HG02884 (cell line): Measurements from ENCODE around the gene C2CD4B.

Experiments
- ATAC-seq: cut with Tn5 transposase; IDR thresholded peaks from one replicate; pipeline ENCODE4 v1.9.1; 2021; ENCODE audit warnings: mild to moderate bottlenecking, moderate library complexity; ENCODE audit not compliant: unreplicated experiment

Gene C2CD4B

GRCh38 chr15:62149729-62150128 lies 15.4 kb downstream of the C2CD4B start:
- ATAC-seq = no peak

- no peak for ATAC-seq
Measured at GRCh38 chr15:62147551-62147950, 17.5 kb downstream of the C2CD4B start.

GRCh38 chr15:62147149-62147548 lies 17.9 kb downstream of the C2CD4B start:
- no peak for ATAC-seq

GRCh38 chr15:62145015-62145735 lies 19.9 kb downstream of the C2CD4B start:
- no peak for ATAC-seq

- no peak for ATAC-seq
Measured at GRCh38 chr15:62142736-62143135, 22.3 kb downstream of the C2CD4B start.

GRCh38 chr15:62141643-62142588 lies 23.2 kb downstream of the C2CD4B start:
- no peak for ATAC-seq

GRCh38 chr15:62141200-62141599 lies 23.9 kb downstream of the C2CD4B start:
- no peak for ATAC-seq

- no peak for ATAC-seq
Measured at GRCh38 chr15:62138124-62138523, 27.0 kb downstream of the C2CD4B start.

GRCh38 chr15:62136911-62137865 lies 27.9 kb downstream of the C2CD4B start:
- ATAC-seq = no peak

- ATAC-seq = no peak
Measured at GRCh38 chr15:62135532-62136134, 29.5 kb downstream of the C2CD4B start.

GRCh38 chr15:62133141-62133540 lies 31.9 kb downstream of the C2CD4B start:
- ATAC-seq = no peak

GRCh38 chr15:62128916-62129315 lies 36.2 kb downstream of the C2CD4B start:
- ATAC-seq = no peak

GRCh38 chr15:62126364-62126763 lies 38.7 kb downstream of the C2CD4B start:
- ATAC-seq = no peak

GRCh38 chr15:62125773-62126172 lies 39.3 kb downstream of the C2CD4B start:
- no peak for ATAC-seq

GRCh38 chr15:62124973-62125303 lies 40.1 kb downstream of the C2CD4B start:
- no peak for ATAC-seq

- no peak for ATAC-seq
Measured at GRCh38 chr15:62124176-62124972, 40.7 kb downstream of the C2CD4B start.

GRCh38 chr15:62122249-62122648 lies 42.8 kb downstream of the C2CD4B start:
- ATAC-seq = no peak

GRCh38 chr15:62121273-62122015 lies 43.6 kb downstream of the C2CD4B start:
- no peak for ATAC-seq

GRCh38 chr15:62120776-62121175 lies 44.3 kb downstream of the C2CD4B start:
- no peak for ATAC-seq
